ENCODE measurements around the gene PLA1A.

PLA1A gene

DNA sequence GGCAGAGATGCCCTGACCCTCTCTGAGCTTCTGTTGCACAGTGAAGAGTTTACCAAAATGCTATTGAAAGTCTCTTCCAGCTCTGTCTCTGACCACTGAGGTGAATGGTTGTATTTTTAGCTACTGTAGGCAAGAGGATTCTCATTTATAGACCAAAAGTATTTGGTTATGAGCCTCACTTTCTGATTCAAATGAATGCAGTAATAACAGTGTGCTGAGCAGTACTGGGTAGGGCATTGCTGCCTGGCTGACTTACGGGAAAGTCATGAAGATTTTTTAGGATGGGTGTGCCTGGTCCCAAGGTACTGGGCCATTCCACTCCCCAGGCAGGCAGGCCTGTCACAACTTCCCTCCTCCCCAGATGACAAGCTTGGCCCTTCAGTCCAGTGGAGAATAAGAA is 15.5 kb downstream of the PLA1A start:
- no peak for DNase-seq

GRCh38 chr3:119613872-119614271 is 16.2 kb downstream of the PLA1A start:
- DNase-seq: no peak

DNA sequence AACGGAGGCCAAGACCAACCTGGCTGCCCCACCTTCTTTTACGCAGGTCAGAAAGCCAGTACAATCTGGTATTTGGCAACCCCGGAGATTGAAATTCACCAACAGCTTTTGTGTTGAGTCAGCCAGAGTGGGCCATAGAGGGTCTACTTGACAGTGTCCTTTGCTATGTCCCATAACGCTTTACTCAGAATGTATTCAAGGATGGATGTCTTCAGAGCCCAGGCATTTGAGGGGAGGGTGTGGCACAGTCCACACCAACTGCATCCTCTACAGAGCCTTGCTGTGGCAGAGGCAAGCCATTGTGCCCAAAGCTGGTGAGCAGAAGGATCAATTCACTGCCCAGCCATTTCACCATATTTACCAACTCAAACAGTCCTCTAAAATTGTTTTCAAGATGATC is 18.4 kb downstream of the PLA1A start:
- DNase-seq: no peak

GRCh38 chr3:119619094-119619493 is 21.4 kb downstream of the PLA1A start:
- DNase-seq: no peak

DNA sequence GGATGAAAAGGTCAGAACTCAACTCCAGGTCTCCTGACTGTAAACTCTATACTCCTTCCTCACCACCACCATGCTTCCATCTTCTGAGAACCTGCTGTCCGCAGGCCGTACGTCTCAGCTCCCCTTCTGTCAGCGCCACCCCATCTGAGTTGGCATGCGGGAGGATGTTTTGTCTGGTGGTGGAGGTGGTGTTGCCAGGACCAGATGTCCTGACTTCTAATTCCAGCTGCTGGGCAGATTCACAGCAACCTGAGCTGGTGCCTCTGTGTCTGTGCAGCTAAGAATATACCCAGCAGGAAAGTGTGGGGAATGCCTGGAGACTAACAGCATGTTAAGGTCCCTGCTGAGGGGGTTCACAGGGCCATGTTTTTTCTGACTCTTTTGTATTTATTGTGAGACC is 23.2 kb downstream of the PLA1A start:
- no peak for DNase-seq

- DNase-seq: no peak
Measured at GRCh38 chr3:119624002-119624720, 26.5 kb downstream of the PLA1A start.

- DNase-seq: no peak
Measured at GRCh38 chr3:119625451-119626153, 27.9 kb downstream of the PLA1A start.

GRCh38 chr3:119626196-119626595 is 28.5 kb downstream of the PLA1A start:
- DNase-seq: no peak

DNA sequence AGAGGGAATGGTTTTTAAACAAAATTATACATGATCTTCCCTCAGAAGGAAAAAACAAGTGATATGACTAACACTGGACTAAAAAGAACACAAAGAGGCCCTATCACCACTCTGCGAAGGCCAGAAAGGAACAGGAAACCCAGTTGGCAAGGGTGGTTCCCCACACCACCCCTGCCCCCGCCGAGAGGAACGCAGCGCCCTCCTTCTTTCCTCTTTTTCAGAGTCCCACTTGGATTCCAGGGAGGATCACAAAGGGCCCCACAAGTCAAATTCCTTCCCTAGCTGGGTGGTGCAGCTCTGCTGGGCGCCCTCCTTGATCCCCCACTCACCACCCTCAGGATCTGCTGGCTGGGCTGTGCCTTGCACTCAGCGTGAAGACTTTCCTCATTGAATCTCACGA is 29.8 kb downstream of the PLA1A start:
- DNase-seq: no peak

DNA sequence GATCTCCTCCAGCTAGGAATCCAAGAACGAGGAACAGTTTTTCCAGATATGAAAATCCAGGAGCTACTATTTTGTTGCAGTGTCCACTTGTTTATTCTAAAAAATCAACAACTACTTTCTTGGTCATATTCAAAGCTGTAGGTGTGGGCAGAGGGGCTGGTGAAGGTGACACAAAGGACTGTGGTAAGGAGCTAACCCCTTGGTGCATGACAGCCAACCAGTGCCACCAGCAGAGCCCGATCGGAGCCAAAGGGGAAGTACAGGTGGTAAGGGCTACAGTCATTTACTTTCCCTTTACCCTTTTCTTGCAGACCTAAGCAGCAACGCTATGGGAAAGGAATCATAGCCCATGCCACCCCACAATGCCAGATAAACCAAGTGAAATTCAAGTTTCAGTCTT is 30.7 kb downstream of the PLA1A start:
- DNase-seq: no peak

DNA sequence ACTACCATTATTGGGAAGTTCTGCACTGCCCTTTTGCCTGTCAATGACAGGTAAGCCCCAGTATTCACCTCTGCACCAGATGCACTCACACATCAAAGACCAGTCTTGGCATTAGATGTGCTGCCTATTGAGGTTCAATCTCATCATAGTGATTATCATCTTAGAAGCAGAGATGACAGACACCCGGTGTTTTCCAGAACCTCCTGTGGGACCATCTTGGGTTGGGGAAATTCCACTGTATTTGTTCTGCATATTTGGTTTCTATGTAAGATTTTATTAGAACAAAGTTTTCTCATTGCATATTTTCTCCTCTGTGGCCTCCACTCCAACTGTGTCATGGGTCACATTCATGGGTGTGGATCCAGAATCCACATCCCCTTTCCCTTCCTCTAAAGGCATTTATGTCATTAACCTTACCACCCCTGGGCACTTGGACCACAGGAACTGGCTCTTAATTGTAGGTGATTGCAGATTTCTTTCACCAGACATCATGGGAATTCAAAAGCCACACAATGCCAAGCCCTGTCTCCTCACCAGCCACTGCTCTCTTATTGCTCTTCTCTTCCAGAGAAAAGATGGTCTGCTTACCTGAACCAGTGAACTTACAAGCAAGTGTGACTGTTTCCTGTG is 31.2 kb downstream of the PLA1A start:
- DNase-seq: no peak

DNA sequence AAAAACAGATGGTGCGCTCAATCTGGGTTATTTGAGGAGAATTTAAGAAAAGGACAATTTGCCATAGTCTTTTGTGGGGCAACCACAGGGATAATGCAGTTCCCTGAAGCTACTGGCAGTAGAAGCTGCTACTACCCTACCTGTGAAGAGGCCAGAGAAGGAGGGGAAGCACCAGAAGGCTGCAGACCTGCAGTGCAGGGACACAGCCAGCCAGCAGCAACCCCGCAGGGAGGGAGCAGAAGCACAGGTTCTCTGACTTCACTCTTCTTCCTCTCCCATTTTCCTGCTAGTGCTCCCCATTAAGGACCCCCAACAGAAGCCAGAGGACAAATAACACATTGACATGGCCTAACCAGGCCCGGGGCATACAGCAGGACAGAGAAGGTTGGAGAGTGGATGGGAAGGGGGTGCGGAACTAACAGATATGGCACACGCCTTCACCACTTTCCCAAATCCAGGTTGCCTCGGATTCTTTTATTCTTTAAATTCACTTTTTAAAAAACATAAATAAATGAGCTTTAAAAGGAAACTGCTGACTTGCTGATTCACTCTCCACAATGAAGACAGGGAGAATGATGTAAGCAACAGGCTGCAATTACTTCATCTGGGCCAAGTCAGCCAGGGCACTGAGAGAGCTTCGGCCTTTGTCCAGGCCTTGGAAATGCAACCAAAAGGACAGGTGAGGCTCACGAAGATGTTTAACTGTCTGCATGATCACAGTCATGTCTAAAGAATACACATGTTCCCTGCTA is 32.6 kb downstream of the PLA1A start:
- no peak for DNase-seq

DNA sequence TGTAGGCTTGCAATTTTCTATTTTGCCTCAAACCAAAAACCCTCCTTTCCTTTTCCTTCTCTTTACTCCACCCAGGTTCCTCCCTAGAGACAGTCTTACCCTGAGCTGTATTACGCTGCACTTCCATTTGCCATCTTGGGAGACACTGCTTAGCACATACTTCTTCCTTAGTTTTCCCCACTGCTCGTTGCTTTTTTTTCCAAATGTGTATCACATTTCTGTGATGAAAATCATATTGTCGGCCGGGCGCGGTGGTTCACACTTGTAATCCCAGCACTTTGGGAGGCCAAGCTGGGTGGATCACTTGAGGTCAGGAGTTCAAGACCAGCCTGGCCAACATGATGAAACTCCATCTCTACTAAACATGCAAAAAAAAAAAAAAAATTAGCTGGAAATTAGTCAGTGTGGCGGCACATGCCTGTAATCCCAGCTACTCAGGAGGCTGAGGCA is 33.2 kb downstream of the PLA1A start:
- no peak for DNase-seq

DNA sequence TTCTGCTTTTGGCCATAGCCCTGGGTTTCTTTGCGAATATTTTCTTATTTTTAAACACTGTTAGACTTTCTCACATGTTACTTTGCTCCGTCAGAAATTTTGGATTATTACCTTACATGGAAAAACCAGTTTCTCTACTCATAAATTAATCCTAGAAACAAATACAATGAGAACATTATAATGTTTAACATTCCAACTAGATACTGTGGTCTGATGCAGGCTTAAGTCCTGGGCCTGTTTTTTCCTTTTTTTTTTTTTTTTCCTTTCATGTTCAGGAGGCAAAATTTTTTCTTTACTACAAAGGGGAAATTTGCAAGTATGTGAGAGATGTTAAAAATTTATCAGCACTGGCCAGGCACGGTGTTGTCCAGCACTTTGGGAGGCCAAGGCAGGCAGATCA is 33.8 kb downstream of the PLA1A start:
- no peak for DNase-seq

DNA sequence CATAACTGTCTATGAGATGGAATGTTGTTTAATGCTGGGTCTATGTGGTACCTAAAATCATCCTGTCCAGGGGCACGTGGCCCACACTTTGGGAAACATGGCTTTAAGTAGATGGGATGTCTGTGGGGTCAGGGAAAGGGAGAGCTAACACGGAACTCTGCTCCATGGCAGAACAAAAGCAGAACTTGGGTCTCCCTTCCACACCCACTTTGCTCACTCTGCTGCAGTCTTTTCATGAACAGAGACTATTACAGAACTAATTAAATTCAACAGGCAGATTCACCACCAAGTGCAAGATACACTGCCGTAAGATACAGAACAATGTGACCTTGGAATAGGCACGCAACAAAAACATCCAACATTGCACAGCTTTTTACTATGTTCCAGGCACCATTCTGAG is 34.5 kb downstream of the PLA1A start:
- no peak for DNase-seq

DNA sequence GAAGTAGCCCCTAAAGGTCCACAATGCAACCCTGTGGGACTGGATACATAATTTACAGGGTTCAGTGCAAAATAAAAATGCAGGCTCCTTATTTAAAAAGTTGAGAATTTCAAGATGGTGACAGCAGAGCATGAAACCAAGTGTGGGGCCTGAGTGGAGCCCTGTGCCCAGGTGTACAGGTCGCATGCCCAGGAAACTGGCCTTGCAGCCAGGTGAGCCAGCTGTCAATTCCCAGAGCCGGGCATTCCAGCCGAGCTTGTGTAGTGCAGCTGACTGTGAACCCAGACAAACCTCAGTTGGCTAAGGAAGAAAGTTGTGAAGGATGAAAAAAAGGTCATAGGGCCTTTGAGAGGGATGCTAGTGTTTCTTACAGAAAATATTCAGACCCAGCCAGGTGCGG is 35.1 kb downstream of the PLA1A start:
- no peak for DNase-seq

DNA sequence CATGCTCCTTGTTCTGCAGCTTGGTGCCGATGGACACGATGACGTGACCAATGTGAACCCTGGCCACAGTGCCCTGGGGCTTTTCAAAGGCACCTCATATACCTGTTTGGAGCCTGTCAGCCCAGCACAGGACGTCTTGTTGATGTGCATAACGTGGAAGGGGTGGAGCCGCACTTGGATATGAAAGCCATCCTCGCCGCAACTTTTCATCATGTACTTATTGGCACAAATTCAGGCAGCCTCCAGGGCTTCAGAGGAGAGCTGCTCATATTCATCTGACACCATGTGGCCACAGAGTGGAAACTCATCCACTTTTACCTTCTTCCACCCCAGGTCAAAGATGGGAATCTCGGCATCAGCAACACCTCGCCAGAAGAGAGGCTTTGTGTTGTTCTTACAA is 38.0 kb downstream of the PLA1A start:
- DNase-seq: no peak

DNA sequence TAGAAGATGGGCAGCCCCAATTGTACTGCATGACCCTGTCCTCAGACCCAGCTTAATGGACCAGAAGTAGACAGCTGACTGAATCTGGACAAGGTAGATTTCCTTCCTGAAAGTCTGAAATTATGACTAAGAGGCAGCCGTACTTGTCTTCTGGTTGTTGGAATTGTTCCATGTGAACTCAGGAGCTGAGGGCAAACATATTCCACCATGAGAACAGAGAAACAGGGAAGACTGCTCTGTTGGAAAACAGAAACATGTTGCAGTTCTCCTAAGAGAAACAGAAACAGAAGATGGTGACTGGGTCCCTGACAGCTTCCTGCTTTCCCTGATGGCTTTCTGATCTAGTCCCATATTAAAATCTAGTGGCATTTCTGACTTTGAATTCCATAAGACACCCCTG is 38.6 kb downstream of the PLA1A start:
- DNase-seq: no peak

GRCh38 chr3:119636891-119637611 is 39.4 kb downstream of the PLA1A start:
- no peak for DNase-seq

- DNase-seq: no peak
Measured at GRCh38 chr3:119637679-119638477, 40.2 kb downstream of the PLA1A start.

- DNase-seq: no peak
Measured at GRCh38 chr3:119639494-119640350, 42.0 kb downstream of the PLA1A start.

Data from stimulated activated CD4-positive, alpha-beta T cell treated with anti-CD3 and anti-CD28 coated beads, Interleukin-2, amount 100 ng/mL, for 48 hours (primary cell).